HepG2 (cell line): Measurements from ENCODE around the gene CCSER1. TPM values are rescaled to one million over a fixed set of nuclear protein-coding genes. Genes with fewer than 3 reads are reported as not detected.

ENCODE experiments used
- ATAC-seq: fragments of 200-7000 bp; cut with Tn5 transposase; 3 replicates; pipeline ENCODE4 v1.9.1; 2020; ENCODE audit warnings: mild to moderate bottlenecking, moderate library complexity
- BruUV-seq: library from RNA; stranded (reverse); fragments of 400-500 nt; replicated peaks from 2 replicates; lab custom pipeline; 2021; lab: Mats Ljungman, UMichigan
- CTCF ChIA-PET: fragments of 300-600 bp; formaldehyde crosslinking; extraction: SDS; loops from one replicate; lab custom pipeline; 2021; ENCODE audit warnings: low total read pairs, inconsistent platforms, low intra/inter-chr PET ratio; lab: Yijun Ruan, JAX
- POLR2A ChIA-PET: fragments of 350-600 bp; sonication (Branson Sonifier 250); formaldehyde crosslinking; loops from one replicate; lab custom pipeline; 2020; ENCODE audit warnings: antibody characterized with exemption, inconsistent platforms; lab: Yijun Ruan, JAX
- DNase-seq: peaks from one replicate; pipeline ENCODE4 v3.0.0-alpha.2; 2015; ENCODE audit warnings: low spot score
- FAIRE-seq: peaks from 3 replicates; lab custom pipeline; 2011; peaks lifted over from hg19 to GRCh38; lab: Jason Lieb, UNC
- H2AFZ ChIP-seq: one replicate; pipeline ENCODE4 v1.6.1; 2011; ENCODE audit warnings: low read length, inconsistent platforms
- H3K27ac ChIP-seq: fragments of 300-600 bp; 3 replicates; pipeline ENCODE4 v1.8.0; 2011; ENCODE audit warnings: mixed run types, mild to moderate bottlenecking, mixed read lengths, low read length, inconsistent platforms; ENCODE audit not compliant: insufficient read depth; ENCODE audit errors: extremely low read length
- H3K27me3 ChIP-seq, 2 experiments: fragments of 200-600 bp in 1 of 2; 2 replicates in 1 of 2; 3 replicates in 1 of 2; pipeline versions ENCODE4 v1.6.0 to v1.8.0; 2011; ENCODE audit warnings: low read length in 2 of 2, mild to moderate bottlenecking in 2 of 2, moderate library complexity in 2 of 2, inconsistent platforms in 1 of 2; ENCODE audit not compliant: insufficient read depth in 2 of 2, control insufficient read depth in 1 of 2
- H3K36me3 ChIP-seq, 2 experiments: fragments of 200-600 bp in 1 of 2; replicated peaks in 1 of 2; 2 replicates in 1 of 2; 3 replicates in 1 of 2; pipeline versions ENCODE4 v1.5.1 to v1.8.0; 2011; ENCODE audit warnings: low read length in 2 of 2, inconsistent platforms in 1 of 2; ENCODE audit not compliant: insufficient read depth in 2 of 2, control insufficient read depth in 1 of 2
- H3K4me1 ChIP-seq: 2 replicates; pipeline ENCODE4 v1.5.1; 2012; ENCODE audit warnings: low read length, inconsistent platforms; ENCODE audit not compliant: insufficient read depth
- H3K4me2 ChIP-seq: 2 replicates; pipeline ENCODE4 v1.6.0; 2011; ENCODE audit warnings: low read depth, low read length, inconsistent platforms
- H3K4me3 ChIP-seq, 3 experiments: fragments of 200-600 bp in 1 of 3; sonication (generic), shearing (Covaris generic) in 1 of 3; replicated peaks in 1 of 3; 2 replicates each; pipeline ENCODE4 v1.5.1; 2011 to 2016; ENCODE audit warnings: low read length in 3 of 3, inconsistent platforms in 2 of 3, low read depth in 2 of 3, mild to moderate bottlenecking in 2 of 3, control low read depth in 1 of 3, mixed read lengths in 1 of 3; ENCODE audit not compliant: insufficient read depth in 1 of 3
- H3K79me2 ChIP-seq: one replicate; pipeline ENCODE4 v1.6.1; 2011; ENCODE audit warnings: low read length, inconsistent platforms; ENCODE audit not compliant: insufficient read depth
- H3K9ac ChIP-seq: 2 replicates; pipeline ENCODE4 v1.6.0; 2011; ENCODE audit warnings: mild to moderate bottlenecking, low read depth, low read length, inconsistent platforms; ENCODE audit not compliant: insufficient read depth
- H3K9me3 ChIP-seq: 2 replicates; pipeline ENCODE4 v1.5.1; 2012; ENCODE audit warnings: mild to moderate bottlenecking, low read length
- H4K20me1 ChIP-seq: 2 replicates; pipeline ENCODE4 v1.6.0; 2011; ENCODE audit warnings: inconsistent platforms, mild to moderate bottlenecking, low read length, moderate library complexity; ENCODE audit not compliant: insufficient read depth
- AKNA ChIP-seq: sonication (generic); formaldehyde crosslinking; IDR thresholded peaks from 2 replicates; pipeline ENCODE4 v1.4.0; 2020; ENCODE audit warnings: missing genetic modification reagents, borderline replicate concordance
- ELF4 ChIP-seq: sonication (generic); formaldehyde crosslinking; IDR thresholded peaks from 2 replicates; pipeline ENCODE4 v1.5.0; 2020; ENCODE audit warnings: missing genetic modification reagents, mild to moderate bottlenecking, moderate library complexity, borderline replicate concordance
- WGBS: methylation state at CpG from one replicate; pipeline ENCODE4 v1.1.6; 2017; ENCODE audit warnings: low lambda C conversion rate; 5-methylcytosine and 5-hydroxymethylcytosine counted together
- in situ Hi-C: cut with HindIII; loops from 2 replicates; pipeline ENCODE4 v1.10.0; 2017; ENCODE audit warnings: low pct_unique_long_range_greater_than_20kb; ENCODE audit not compliant: extremely low pct_ligation_motif_present
- intact Hi-C: fragments of 100-400 bp; cut with micrococcal nuclease; formaldehyde crosslinking; loops from one replicate; pipeline ENCODE4 v1.10.0; 2022; ENCODE audit not compliant: unreplicated experiment
- polyA plus RNA-seq, 8 experiments: library from polyadenylated mRNA; depleted of rRNA in 3 of 8; stranded (reverse) in 7 of 8; unstranded in 1 of 8; fragments of >200 nt; fragmentation: Illumina TruSeq in 4 of 8; extraction: Trizol in 4 of 8; gene quantifications; 2 replicates each; pipeline versions ENCODE4 v1.2.1 to v1.2.3, GENCODE V29; 2011 to 2016; ENCODE audit warnings: low read depth in 4 of 8, missing spikeins in 1 of 8, mixed read lengths in 1 of 8; ENCODE audit not compliant: insufficient read depth in 1 of 8
- total RNA-seq, 5 experiments: library from RNA; depleted of rRNA; stranded (reverse); fragments of >200 nt; fragmentation: Illumina TruSeq; extraction: Trizol; gene quantifications; 2 replicates each; pipeline ENCODE4 v1.2.3, GENCODE V29; 2016; ENCODE audit warnings: low read depth in 1 of 5

CCSER1 gene
- total and polyA plus RNA-seq, 2 of the 13 experiments (the other 11 are each of a cell fraction or from before 2014, with no cell fraction given): not detected

- TF ChIP-seq AKNA: no peak
- TF ChIP-seq, all 625 proteins: peak for 0
Measured at GRCh38 chr4:90184560-90184959, 57.4 kb downstream of the CCSER1 start (continued).

- DNase-seq (no peak), ATAC-seq (no peak), FAIRE-seq (no peak)
- no peaks in the 10 kb centered on the region for H3K9me3 ChIP-seq
- no peak overlapping the region for H2AFZ ChIP-seq
- ChIA-PET POLR2A (no interaction called here), CTCF (no interaction called here)
- no peaks in the 10 kb centered on the region for H3K36me3 ChIP-seq
- no peaks in the 10 kb centered on the region for H3K27me3 ChIP-seq
- no peaks in the 10 kb centered on the region for H3K4me1 ChIP-seq
- in situ Hi-C loops: no loop called here
- no TSS peak for BruUV-seq
- no peaks in the 10 kb centered on the region for H4K20me1 ChIP-seq
- 0% methylated on average over 1 of the region's 1 CpG for WGBS
- intact Hi-C loops: no loop called here
- H3K27ac ChIP-seq: no peak overlapping the region
- H3K4me3 ChIP-seq: no peak overlapping the region
- no peak for TF ChIP-seq ELF4 (CRISPR knock-in tag)
- no peaks in the 10 kb centered on the region for H3K79me2 ChIP-seq
- no peak overlapping the region for H3K4me2 ChIP-seq
- no peak overlapping the region for H3K9ac ChIP-seq
Measured at GRCh38 chr4:90185416-90185815, 58.2 kb downstream of the CCSER1 start.
